Hematopoietic multipotent progenitor cell treated with erythropoietin and hydrocortisone succinate and interleukin-3 and kit ligand, for 4 days (in vitro differentiated cells): ENCODE results near the gene FAM236C.
"Not testable (repeated sequence)": the region's sequence is repeated elsewhere in the genome, so short reads cannot be mapped to it uniquely, and the experiment has no call there.

Experiments
- DNase-seq: peaks from one replicate; pipeline ENCODE4 v3.0.0-alpha.2; 2015

FAM236C gene

GRCh38 chrX:72912315-72912714, at the start of gene FAM236C:
FAM236C (plus strand) TSS chrX:72912615; CDS start chrX:72912715, 100 bp downstream.
- not testable (repeated sequence) for DNase-seq

- not testable (repeated sequence) for DNase-seq
Observed at GRCh38 chrX:72882898-72883297, 29.5 kb upstream of the FAM236C start.

GRCh38 chrX:72889740-72890139, 22.7 kb upstream of the FAM236C start:
- not testable (repeated sequence) for DNase-seq

GRCh38 chrX:72916096-72916495, 3.7 kb downstream of the FAM236C start:
- not testable (repeated sequence) for DNase-seq

GRCh38 chrX:72932283-72932682, 19.9 kb downstream of the FAM236C start:
- not testable (repeated sequence) for DNase-seq

- DNase-seq: not testable (repeated sequence)
Observed at GRCh38 chrX:72936455-72936854, 24.0 kb downstream of the FAM236C start.

- DNase-seq: not testable (repeated sequence)
Observed at GRCh38 chrX:72936882-72937455, 24.6 kb downstream of the FAM236C start.

GRCh38 chrX:72937906-72938305, 25.5 kb downstream of the FAM236C start, which contains the start of gene FAM236A:
FAM236A (plus strand) TSS chrX:72938206; CDS start chrX:72938263, 57 bp downstream.
- not testable (repeated sequence) for DNase-seq

- not testable (repeated sequence) for DNase-seq
Observed at GRCh38 chrX:72942272-72942671, 29.9 kb downstream of the FAM236C start.

- not testable (repeated sequence) for DNase-seq
Observed at GRCh38 chrX:72943035-72943818, 30.8 kb downstream of the FAM236C start.

GRCh38 chrX:72943819-72944169, 31.4 kb downstream of the FAM236C start, which contains the start of gene DMRTC1:
DMRTC1 (minus strand) TSS chrX:72943837; CDS start chrX:72875694, 68,143 bp downstream.
- not testable (repeated sequence) for DNase-seq

GRCh38 chrX:72959971-72960370, 47.6 kb downstream of the FAM236C start:
- not testable (repeated sequence) for DNase-seq
